ENCODE data around the gene HELB.
A peak's percentile ranks its signal among the peaks of the same experiment; 100 is the strongest.
"Not testable (repeated sequence)": the region's sequence is repeated elsewhere in the genome, so short reads cannot be mapped to it uniquely, and the experiment has no call there.

The HELB gene

GRCh38 chr12:66301944-66302826, at the start of gene HELB:
HELB (plus strand) TSS chr12:66302493; CDS start chr12:66302604, 111 bp downstream.
- DNase-seq: peak; percentile 90

GRCh38 chr12:66252771-66253170, 49.5 kb upstream of the HELB start:
- DNase-seq: no peak

GRCh38 chr12:66255737-66256136, 46.6 kb upstream of the HELB start:
- no peak for DNase-seq

- DNase-seq: no peak
Measured at GRCh38 chr12:66258011-66258410, 44.3 kb upstream of the HELB start.

- no peak for DNase-seq
Measured at GRCh38 chr12:66262737-66263136, 39.6 kb upstream of the HELB start.

- DNase-seq: no peak
Measured at GRCh38 chr12:66268562-66268961, 33.7 kb upstream of the HELB start.

GRCh38 chr12:66269142-66269541, 33.2 kb upstream of the HELB start:
- DNase-seq: no peak

GRCh38 chr12:66269757-66270383, 32.4 kb upstream of the HELB start:
- DNase-seq: peak; percentile 32

- no peak for DNase-seq
Measured at GRCh38 chr12:66270613-66271012, 31.7 kb upstream of the HELB start.

- no peak for DNase-seq
Measured at GRCh38 chr12:66272650-66273049, 29.6 kb upstream of the HELB start.

GRCh38 chr12:66273147-66273546, 29.1 kb upstream of the HELB start:
- no peak for DNase-seq

- no peak for DNase-seq
Measured at GRCh38 chr12:66275040-66275439, 27.3 kb upstream of the HELB start.

- DNase-seq: no peak
Measured at GRCh38 chr12:66279123-66279712, 23.1 kb upstream of the HELB start.

- DNase-seq: no peak
Measured at GRCh38 chr12:66280561-66280960, 21.7 kb upstream of the HELB start.

- DNase-seq: no peak
Measured at GRCh38 chr12:66282244-66282643, 20.0 kb upstream of the HELB start.

- no peak for DNase-seq
Measured at GRCh38 chr12:66287275-66287674, 15.0 kb upstream of the HELB start.

GRCh38 chr12:66288121-66288520, 14.2 kb upstream of the HELB start:
- no peak for DNase-seq

GRCh38 chr12:66289485-66289884, 12.8 kb upstream of the HELB start:
- DNase-seq: no peak

- DNase-seq: no peak
Measured at GRCh38 chr12:66290716-66291200, 11.5 kb upstream of the HELB start.

- DNase-seq: no peak
Measured at GRCh38 chr12:66296176-66296683, 6.1 kb upstream of the HELB start.

- no peak for DNase-seq
Measured at GRCh38 chr12:66297080-66297479, 5.2 kb upstream of the HELB start.

- DNase-seq: no peak
Measured at GRCh38 chr12:66297923-66298322, 4.4 kb upstream of the HELB start.

- DNase-seq: no peak
Measured at GRCh38 chr12:66302827-66303169, 505 bp downstream of the HELB start.

GRCh38 chr12:66303316-66303804, 1.1 kb downstream of the HELB start:
- not testable (repeated sequence) for DNase-seq

Measured in NCI-H1092 treated with DMSO at 0.1 percent for 48 hours (cell line).